ENCODE results near the gene SCO2.

DNA sequence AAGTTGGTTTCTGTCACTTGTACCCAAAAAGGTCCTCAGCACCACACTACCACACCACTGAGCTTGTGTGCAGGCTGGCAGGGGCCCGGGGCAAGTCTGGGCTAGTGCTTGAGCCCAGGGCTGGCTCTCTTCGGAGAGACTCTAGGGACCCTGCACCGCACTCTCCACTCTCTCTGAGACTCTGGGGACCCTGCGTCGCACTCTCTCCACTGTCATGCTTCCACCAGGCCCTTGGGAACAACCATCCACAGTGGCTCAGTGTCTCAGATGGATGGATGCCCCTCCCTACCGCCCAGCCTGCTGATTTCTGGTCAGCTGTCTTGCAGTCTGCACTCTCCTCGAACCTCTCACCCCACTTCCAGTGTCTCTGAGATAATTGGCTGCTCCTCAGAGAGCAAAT, 48.5 kb downstream of the SCO2 start:
- TF ChIP-seq, protein P1, sequence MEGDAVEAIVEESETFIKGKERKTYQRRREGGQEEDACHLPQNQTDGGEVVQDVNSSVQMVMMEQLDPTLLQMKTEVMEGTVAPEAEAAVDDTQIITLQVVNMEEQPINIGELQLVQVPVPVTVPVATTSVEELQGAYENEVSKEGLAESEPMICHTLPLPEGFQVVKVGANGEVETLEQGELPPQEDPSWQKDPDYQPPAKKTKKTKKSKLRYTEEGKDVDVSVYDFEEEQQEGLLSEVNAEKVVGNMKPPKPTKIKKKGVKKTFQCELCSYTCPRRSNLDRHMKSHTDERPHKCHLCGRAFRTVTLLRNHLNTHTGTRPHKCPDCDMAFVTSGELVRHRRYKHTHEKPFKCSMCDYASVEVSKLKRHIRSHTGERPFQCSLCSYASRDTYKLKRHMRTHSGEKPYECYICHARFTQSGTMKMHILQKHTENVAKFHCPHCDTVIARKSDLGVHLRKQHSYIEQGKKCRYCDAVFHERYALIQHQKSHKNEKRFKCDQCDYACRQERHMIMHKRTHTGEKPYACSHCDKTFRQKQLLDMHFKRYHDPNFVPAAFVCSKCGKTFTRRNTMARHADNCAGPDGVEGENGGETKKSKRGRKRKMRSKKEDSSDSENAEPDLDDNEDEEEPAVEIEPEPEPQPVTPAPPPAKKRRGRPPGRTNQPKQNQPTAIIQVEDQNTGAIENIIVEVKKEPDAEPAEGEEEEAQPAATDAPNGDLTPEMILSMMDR (IDR thresholded peaks at IDR 0.05; ENCODE audit: borderline replicate concordance, extremely low read depth, low read length, poor library complexity, severe bottlenecking): no peak
- no peak for TF ChIP-seq EZH2 (IDR thresholded peaks at IDR 0.05; ENCODE audit: borderline replicate concordance, low read depth, low read length, severe bottlenecking)

Measured in DND-41 (cell line).